Measurements from ENCODE around the gene CATSPERE. TPM values are rescaled to one million over a fixed set of nuclear protein-coding genes. Genes with fewer than 3 reads are reported as not detected.
A peak's percentile ranks its signal among the peaks of the same experiment; 100 is the strongest.

CATSPERE gene
- total and polyA plus RNA-seq, 10 of the 15 experiments (the other 5 are each of a cell fraction or from before 2014, with no cell fraction given): 0.04 to 0.24 (median 0.17) TPM; not detected in 3

DNA sequence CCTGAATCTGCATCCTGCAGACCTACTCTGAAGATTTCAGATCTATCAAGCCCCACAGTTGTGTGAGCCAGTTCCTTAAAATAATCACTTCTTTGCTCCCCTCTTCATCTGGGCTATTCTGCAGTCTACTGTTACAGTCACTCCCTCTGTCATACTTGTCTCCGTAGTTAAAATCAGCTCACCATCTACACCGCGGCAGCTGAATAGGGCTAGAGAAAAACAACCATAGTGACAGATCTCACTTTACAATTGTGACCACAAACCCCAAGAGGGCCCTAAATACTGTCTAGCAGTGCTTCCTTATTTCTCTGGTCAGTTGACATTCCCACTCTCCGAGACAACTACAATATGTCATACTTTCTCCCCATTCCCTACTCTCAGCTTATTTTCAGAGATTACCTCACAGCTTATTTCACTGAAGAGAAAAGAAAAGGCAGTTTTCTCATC lies 204.7 kb downstream of the CATSPERE start (continued):
- no peak for TF ChIP-seq JUND (IDR thresholded peaks at IDR 0.05; ENCODE audit: low read depth, low read length)
- TF ChIP-seq, protein P1, sequence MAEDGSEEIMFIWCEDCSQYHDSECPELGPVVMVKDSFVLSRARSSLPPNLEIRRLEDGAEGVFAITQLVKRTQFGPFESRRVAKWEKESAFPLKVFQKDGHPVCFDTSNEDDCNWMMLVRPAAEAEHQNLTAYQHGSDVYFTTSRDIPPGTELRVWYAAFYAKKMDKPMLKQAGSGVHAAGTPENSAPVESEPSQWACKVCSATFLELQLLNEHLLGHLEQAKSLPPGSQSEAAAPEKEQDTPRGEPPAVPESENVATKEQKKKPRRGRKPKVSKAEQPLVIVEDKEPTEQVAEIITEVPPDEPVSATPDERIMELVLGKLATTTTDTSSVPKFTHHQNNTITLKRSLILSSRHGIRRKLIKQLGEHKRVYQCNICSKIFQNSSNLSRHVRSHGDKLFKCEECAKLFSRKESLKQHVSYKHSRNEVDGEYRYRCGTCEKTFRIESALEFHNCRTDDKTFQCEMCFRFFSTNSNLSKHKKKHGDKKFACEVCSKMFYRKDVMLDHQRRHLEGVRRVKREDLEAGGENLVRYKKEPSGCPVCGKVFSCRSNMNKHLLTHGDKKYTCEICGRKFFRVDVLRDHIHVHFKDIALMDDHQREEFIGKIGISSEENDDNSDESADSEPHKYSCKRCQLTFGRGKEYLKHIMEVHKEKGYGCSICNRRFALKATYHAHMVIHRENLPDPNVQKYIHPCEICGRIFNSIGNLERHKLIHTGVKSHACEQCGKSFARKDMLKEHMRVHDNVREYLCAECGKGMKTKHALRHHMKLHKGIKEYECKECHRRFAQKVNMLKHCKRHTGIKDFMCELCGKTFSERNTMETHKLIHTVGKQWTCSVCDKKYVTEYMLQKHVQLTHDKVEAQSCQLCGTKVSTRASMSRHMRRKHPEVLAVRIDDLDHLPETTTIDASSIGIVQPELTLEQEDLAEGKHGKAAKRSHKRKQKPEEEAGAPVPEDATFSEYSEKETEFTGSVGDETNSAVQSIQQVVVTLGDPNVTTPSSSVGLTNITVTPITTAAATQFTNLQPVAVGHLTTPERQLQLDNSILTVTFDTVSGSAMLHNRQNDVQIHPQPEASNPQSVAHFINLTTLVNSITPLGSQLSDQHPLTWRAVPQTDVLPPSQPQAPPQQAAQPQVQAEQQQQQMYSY (CRISPR knock-in tag; IDR thresholded peaks at IDR 0.05): no peak
- TF ChIP-seq, protein P2, sequence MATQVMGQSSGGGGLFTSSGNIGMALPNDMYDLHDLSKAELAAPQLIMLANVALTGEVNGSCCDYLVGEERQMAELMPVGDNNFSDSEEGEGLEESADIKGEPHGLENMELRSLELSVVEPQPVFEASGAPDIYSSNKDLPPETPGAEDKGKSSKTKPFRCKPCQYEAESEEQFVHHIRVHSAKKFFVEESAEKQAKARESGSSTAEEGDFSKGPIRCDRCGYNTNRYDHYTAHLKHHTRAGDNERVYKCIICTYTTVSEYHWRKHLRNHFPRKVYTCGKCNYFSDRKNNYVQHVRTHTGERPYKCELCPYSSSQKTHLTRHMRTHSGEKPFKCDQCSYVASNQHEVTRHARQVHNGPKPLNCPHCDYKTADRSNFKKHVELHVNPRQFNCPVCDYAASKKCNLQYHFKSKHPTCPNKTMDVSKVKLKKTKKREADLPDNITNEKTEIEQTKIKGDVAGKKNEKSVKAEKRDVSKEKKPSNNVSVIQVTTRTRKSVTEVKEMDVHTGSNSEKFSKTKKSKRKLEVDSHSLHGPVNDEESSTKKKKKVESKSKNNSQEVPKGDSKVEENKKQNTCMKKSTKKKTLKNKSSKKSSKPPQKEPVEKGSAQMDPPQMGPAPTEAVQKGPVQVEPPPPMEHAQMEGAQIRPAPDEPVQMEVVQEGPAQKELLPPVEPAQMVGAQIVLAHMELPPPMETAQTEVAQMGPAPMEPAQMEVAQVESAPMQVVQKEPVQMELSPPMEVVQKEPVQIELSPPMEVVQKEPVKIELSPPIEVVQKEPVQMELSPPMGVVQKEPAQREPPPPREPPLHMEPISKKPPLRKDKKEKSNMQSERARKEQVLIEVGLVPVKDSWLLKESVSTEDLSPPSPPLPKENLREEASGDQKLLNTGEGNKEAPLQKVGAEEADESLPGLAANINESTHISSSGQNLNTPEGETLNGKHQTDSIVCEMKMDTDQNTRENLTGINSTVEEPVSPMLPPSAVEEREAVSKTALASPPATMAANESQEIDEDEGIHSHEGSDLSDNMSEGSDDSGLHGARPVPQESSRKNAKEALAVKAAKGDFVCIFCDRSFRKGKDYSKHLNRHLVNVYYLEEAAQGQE (IDR thresholded peaks at IDR 0.05; ENCODE audit: low read depth, low read length): no peak
- no peak for TF ChIP-seq BCLAF1 (IDR thresholded peaks at IDR 0.05)
- TF ChIP-seq ZNF24 (IDR thresholded peaks at IDR 0.05): no peak
- TF ChIP-seq, protein P3, sequence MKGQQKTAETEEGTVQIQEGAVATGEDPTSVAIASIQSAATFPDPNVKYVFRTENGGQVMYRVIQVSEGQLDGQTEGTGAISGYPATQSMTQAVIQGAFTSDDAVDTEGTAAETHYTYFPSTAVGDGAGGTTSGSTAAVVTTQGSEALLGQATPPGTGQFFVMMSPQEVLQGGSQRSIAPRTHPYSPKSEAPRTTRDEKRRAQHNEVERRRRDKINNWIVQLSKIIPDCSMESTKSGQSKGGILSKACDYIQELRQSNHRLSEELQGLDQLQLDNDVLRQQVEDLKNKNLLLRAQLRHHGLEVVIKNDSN (IDR thresholded peaks at IDR 0.05; ENCODE audit: borderline replicate concordance, extremely low read length, insufficient read depth, low read depth, low read length): no peak
- no peak for TF ChIP-seq STAT3 (IDR thresholded peaks at IDR 0.05; ENCODE audit: low read depth, low read length)
- no peak for TF ChIP-seq ZNF274 (IDR thresholded peaks at IDR 0.05; ENCODE audit: insufficient read depth, insufficient read length)
- no peak for TF ChIP-seq EZH2 (IDR thresholded peaks at IDR 0.05; ENCODE audit: borderline replicate concordance, control insufficient read depth, low read depth, low read length)
- TF ChIP-seq POLR2AphosphoS2 (IDR thresholded peaks at IDR 0.05; ENCODE audit: low read depth, low read length): no peak
- peak; percentile 38 to 62; a peak in 3 of 4 replicates for TF ChIP-seq IKZF2 (IDR thresholded peaks at IDR 0.05)
- no peak for TF ChIP-seq BHLHE40 (IDR thresholded peaks at IDR 0.05; ENCODE audit: borderline replicate concordance in 1 of 2, low read depth in 2 of 2, low read length in 1 of 2)
- no peak for TF ChIP-seq ETV6 (conservative IDR thresholded peaks at IDR 0.05 in 1 of 2, IDR thresholded peaks at IDR 0.05 in 1 of 2; ENCODE audit: borderline replicate concordance in 1 of 2, low read depth in 1 of 2)
- TF ChIP-seq, protein P4, sequence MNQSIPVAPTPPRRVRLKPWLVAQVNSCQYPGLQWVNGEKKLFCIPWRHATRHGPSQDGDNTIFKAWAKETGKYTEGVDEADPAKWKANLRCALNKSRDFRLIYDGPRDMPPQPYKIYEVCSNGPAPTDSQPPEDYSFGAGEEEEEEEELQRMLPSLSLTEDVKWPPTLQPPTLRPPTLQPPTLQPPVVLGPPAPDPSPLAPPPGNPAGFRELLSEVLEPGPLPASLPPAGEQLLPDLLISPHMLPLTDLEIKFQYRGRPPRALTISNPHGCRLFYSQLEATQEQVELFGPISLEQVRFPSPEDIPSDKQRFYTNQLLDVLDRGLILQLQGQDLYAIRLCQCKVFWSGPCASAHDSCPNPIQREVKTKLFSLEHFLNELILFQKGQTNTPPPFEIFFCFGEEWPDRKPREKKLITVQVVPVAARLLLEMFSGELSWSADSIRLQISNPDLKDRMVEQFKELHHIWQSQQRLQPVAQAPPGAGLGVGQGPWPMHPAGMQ (IDR thresholded peaks at IDR 0.05; ENCODE audit: borderline replicate concordance): no peak

Data from GM12878 (cell line).